HT1080 (cell line): Measurements from ENCODE around the gene FOXS1. TPM values are rescaled to one million over a fixed set of nuclear protein-coding genes. Genes with fewer than 3 reads are reported as not detected.
A peak's percentile ranks its signal among the peaks of the same experiment; 100 is the strongest.
"Not testable (repeated sequence)": the region's sequence is repeated elsewhere in the genome, so short reads cannot be mapped to it uniquely, and the experiment has no call there.

ENCODE experiments used
- DNase-seq: peaks from one replicate; pipeline ENCODE4 v3.0.0-alpha.2; 2015; ENCODE audit warnings: low read depth
- total RNA-seq: library from RNA; depleted of rRNA; stranded (reverse); fragments of >200 nt; shearing (Covaris generic); gene quantifications from 2 replicates; pipeline ENCODE4 v1.2.3, GENCODE V29; 2014

The FOXS1 gene
- total RNA-seq, 1 experiment from 2014 or later: 0.35 TPM

DNA sequence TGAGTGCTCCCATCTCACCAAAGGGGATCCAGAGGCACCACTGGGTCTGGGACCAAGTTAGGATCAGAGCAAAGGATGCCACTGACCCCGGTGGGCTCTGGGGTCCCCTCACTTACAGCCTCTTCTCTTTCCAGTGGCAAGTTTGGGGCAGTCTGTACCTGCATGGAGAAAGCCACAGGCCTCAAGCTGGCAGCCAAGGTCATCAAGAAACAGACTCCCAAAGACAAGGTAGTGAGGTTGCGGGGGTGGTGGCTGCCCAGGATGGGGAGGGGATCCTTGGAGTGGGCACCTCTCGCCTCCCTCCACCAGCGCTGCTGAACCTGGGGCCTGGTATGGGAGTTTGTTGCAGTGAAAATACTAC is 21.3 kb downstream of the FOXS1 start:
- DNase-seq: no peak

DNA sequence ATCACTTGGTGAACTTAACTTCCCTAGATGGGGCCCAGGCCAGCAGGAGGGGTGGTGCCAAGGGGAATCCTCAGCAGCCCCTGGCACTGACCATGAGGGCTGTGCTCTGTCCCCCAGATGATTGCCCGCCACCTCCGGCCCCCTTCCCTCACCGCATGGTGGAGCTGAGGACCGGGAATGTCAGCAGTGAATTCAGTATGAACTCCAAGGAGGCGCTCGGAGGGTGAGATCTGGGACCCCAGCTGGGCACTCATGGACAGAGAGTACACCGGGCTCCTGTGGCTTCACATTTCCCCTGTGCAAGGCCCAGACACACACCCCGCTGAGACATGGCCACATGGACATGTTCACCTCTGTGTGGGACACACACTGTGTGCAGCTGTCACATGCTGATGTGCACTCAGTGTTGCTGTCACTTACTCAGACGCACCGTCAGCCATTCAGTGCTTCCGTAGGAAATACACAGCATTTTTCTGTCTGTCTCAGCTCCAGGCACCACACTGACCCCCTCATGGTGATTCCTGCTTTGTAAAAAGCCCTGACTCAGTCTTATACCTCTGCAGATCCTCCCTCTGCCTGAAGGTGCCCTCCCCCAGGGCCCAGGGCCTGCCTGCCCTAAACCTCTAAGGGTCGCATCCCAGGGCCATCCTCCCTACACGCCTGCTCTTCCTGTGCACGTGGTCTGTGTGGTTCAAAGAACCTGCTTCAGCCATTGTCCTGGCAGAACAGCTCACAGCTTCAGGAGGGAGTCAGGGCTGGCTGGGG is 21.9 kb downstream of the FOXS1 start:
- DNase-seq: peak; percentile 49

DNA sequence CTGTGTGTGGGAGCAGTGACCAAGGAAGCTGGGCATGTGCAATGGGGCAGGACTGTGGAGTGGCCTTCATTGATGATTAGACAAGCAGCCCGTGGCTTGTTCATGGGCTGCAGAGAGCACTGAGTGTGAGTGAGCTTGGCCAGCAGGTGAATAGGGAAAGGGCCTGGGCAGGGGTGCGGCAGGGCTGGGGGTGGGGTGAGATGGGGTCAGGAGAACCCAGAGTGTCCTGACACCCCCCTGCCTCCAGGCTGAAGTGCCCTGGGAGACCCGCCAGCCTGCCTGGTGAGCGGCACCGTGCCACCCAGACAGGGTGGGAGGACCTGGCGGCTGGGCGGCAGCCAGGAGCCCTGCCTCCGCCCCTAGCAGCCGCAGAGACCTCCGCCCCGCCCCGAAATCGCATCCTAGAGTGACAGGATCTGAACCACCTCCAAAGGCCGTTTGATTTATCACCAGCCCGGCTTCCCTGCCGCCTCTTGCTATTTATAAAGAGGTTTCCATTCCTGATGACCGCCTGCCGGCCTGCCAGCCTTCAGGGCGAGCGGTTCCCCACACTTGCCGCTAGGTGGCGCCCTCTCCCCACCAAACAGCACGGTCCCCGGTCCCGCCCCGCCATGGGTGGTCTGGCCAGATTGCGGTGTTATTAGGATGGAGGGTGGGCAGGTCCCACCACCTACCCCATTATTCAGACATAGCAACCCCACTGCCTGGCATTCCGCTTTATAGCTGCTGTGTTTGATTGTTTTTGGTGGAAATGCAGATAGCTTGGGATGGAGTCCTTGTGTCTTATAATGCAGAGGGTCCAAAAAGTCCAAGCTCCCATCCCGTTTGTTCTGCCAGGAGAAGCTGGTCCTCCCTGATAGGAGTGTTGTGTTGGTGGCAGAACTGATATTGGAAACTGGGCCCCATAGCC is 22.7 kb downstream of the FOXS1 start:
- DNase-seq: peak; percentile 71

DNA sequence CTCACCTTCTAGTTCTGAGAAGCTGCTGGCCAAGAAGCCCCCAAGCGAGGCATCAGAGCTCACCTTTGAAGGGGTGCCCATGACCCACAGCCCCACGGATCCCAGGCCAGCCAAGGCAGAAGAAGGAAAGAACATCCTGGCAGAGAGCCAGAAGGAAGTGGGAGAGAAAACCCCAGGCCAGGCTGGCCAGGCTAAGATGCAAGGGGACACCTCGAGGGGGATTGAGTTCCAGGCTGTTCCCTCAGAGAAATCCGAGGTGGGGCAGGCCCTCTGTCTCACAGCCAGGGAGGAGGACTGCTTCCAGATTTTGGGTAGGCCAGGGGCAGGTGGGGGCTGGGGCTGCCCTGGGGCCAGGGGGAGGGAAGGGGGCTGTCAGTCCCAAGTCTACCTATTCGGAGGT is 24.0 kb downstream of the FOXS1 start:
- no peak for DNase-seq

DNA sequence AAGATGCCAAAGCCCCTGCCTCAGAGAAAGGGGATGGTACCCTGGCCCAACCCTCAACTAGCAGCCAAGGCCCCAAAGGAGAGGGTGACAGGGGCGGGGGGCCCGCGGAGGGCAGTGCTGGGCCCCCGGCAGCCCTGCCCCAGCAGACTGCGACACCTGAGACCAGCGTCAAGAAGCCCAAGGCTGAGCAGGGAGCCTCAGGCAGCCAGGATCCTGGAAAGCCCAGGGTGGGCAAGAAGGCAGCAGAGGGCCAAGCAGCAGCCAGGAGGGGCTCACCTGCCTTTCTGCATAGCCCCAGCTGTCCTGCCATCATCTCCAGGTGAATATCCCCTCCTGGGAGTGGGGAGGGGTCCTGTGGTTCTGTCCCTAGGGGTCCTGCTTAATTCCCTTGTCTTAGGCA is 25.2 kb downstream of the FOXS1 start:
- DNase-seq: no peak

DNA sequence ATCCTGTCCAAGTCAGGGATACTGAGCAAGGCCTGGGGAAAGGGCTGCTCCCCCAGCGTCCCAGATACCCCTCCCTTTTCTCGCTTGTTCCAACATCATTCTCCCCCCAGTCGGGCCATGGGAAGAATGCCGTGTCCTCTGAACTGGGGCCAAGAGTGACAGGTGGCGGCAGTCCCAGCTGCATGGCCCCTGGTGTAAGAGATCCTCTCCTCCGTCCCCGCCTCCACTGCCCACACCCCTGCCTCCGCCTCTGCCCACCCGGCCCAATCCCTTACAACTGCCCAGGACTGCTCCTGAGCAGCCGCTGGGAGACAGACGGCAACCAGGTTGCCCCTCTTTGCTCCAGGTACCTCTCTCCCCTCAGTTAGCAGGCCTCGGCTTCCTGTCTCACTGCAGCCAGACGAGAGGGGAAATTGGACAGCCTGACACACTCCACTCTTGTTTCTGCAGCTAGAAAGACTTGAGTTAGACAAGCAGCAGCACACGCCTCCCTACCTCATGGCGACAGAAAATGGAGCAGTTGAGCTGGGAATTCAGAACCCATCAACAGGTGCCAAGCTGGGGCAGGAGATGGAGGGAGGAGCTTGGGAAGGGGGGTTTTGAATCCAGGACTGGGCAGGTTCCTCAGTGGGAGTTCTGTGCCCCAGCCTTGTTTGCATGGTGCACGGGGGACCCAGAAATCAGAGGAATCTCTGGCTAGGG is 26.2 kb downstream of the FOXS1 start, which contains the start of gene MYLK2:
Gene MYLK2, plus strand, starts transcription at position 274 of the 702 bp plus-strand sequence. Its CDS starts 225 bp downstream, at position 499.
- DNase-seq: no peak

DNA sequence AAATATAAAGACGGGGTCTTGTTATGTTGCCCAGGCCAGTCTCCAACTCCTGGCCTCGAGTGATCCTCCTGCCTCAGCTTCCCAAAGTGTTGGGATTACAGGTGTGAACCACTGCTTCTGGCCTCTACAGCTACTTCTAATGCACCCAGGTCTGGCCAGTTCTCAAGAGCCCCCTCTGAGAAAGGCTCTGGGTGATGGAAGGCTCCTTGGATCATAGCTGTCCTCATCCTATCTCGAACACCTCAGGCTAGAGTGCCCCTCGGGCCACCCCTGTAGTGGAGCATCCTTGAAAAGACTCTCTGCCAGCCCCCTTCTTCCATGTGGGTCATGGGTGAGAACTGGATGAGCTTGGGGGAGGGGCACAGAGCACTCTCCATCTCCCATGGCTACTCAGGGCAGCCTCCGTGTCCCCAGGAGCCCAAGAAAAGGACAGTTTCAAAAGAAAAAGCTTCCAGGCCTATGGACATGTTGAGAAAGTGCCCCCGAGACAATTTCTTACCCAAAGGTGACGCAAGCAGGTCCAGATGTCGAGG is 27.0 kb downstream of the FOXS1 start:
- DNase-seq: no peak

DNA sequence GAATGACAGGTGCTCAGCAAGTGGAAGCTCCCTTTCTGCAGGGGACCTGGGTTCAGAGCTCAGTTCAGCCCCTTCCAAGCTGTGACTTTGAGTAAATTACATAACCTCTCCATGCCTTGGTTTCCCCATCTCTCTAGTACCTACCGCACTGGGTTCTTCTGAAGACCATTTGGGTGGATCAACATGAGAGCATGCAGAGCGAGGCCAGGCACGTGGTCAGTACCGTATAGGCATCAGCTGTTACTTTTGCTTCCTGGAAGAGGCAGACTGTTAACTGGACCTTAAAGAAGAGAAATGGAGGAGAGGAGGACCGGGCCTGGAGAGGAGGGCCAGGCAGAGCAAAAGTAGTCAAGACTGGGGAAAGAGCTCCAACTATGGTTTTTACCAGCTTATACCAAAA is 27.9 kb downstream of the FOXS1 start:
- DNase-seq: no peak

DNA sequence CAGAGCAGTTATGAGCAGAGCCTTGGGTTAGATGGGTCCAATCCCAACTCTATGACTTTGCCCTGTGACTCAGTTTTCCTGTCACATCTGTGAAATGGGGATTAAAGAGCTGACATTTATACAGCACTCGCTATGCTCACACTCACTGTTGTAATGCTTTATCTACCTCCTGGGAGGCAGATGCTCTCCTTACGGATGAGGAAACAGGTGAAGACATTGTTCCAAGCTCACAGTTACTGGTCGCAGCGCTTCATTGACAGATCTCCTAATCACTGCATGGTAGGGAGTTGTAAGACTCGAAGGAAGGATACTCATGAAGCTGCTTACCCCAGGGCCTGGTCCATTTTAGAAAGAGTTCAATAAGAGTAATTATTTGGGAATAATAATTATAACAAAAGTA is 29.2 kb downstream of the FOXS1 start:
- no peak for DNase-seq

DNA sequence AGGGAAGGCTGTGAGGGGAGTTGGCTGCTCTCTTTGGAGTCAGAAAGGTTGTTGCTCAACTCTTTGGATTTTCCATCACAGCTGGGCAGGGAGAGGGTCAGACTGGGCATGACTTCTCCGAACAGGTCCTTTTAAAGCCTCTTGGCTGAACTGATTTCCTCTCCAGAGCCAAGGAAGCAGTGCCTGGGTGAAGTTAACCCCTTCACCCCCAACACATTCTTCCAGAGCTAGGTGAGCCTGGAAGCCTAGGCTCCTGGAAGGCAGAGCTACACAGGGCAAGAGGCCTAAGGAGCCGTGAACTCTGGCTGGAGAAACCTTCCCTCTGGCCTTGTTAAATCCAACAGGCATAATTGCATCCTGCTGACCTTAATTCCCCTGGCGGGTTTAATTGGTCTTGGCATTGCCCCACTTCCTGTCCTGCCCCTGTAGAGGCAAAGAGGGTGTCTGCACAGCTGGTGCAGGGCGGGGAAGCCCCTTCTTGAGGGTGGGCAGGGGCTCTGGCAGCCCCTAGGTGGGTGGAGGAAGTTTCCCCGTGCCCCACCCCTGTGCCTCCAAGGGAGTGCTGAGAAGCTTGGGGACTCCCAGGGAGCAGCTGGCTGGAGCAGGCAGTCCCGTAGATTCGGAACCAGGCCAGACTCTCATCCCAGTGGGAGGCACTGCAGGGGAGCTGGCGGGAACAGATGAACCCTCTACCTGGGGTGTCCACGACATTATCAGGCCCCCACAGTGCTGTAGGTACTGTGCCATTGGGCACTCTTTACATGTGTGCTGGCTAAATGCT is 29.8 kb downstream of the FOXS1 start:
- DNase-seq: no peak

DNA sequence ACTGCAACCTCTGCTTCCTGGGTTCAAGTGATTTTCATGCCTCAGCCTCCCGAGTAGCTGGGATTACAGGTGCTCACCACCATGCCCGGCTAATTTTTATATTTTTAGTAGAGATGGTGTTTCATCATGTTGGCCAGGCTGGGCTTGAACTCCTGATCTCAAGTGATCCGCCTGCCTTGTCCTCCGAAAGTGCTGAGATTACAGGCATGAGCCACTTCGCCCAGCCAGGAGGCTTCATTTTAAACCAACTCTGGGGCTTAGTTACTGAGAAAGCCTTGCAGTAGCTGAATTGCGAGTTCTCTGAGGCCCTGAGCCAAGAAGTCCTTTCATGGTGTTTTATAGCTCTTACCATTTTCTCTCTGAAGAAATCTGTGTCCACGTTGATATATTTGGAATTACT is 31.3 kb downstream of the FOXS1 start:
- DNase-seq: not testable (repeated sequence)

DNA sequence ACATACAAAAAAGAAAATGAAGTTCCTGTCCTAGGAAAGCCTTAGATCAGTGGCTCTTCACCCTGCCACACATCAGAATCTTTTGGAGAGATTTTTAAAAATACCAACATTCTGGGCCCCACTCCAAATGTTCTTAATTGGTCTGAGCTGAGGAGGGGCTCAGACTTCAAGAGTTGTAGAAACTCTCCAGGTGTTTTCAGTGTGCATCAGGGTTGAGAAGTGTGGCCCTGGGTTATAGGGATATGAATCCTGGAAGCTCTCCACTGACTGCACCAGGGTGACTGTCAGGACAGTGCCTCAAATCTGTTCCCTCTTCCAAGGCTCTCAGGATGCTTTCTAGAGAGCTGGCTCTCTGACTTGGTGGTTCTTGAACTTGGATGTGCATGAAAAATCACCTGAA is 31.8 kb downstream of the FOXS1 start:
- no peak for DNase-seq

DNA sequence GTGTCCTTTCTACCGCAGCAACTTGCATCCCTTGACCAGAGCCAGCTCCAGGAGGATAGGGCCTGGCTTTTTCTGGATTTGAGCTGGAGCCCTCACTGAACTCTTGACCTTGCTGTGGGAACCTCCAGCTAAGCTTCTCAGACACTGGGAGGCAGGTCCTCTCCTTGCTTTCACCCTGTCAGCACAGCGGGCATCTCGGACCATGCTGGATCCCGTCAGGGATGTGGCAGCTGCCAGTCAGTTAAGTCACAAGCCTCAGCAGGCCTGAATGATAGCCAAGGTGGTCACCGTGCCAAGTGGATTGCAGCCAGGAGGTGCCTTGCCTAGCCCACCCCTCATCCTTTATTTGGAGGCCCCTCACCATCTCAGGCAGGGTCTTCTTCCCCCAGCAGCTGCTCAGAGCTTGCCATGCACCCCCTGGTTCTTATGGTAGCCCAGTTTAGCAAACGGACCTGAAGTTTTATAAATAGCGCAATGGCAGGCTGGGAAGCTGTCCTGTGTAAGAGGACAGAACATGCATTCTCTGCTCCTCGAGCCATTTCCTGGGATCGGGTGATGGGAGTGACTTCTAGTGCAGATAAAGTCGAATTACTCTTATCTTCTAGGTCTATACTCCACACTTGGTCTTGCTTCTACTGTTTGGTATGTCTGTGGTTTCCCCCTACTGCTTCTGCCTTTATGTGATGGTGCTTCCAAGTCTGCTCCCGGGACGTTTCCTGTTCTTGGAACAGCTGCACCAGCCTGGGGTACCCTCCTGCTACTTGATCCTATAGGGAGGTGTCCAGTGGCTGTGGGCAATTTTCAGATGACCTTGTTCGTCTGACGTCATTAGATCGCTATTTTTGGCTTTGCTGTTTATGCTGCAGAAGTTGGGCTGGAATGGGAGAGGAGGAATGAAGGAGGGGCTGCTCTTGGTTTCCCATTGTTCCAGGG is 33.3 kb downstream of the FOXS1 start:
- DNase-seq: peak; percentile 81

DNA sequence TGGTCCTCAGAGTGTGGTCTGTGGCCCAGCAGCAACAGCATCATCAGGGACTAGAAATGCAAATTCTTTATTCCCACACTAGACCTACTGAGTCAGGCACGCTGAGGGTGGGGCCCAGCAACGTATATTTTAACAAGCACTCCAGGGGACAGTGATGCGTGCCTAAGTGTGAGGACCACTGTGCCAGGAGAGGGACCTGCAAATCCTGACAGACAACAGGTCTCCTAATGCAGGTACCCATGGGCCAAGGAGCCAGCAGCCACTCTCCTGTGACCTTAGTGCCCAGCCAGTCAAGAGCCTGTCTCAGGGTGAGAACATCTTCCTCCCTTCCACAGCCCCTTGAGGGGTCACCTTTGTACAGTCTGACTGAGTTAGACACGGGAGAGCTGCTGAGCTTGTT is 34.2 kb downstream of the FOXS1 start:
- no peak for DNase-seq

DNA sequence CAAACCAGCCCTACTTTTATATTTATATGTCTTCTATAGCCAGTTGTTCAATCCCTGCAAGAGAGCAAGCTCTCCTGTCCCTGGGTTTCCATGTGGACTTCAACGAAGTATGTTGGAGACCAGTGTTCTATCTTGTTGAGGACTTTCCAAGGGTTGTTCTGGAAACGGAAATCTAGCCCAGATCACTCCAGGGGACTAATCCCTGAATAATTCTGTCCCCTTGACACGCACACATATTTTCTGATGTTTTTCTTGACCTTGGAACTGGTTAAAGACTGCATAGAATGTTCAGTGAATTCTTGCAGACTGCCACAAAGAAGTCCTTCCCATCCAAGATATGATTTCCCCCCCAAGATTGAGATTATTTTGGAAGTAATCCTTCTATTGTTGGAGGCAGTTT is 35.7 kb downstream of the FOXS1 start:
- DNase-seq: no peak

DNA sequence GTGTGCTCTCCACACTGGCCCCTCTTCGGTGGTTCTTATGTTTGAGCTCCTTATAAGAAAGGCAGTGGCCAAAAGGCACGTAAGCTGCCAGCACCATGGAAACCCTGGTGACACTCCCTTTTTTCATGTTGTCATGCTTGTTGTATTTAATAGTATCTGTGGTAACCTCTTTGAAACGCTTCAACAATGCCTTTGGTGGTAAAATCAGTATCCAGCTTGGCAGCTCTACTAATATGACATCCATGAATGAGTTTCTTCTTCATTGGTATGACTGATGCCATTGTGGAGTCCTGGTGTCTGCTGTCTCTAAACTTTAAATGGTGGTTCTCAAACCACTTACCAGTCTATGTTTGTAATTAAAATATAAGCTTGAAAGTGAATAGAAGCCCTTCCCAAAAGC is 36.9 kb downstream of the FOXS1 start:
- DNase-seq: no peak

DNA sequence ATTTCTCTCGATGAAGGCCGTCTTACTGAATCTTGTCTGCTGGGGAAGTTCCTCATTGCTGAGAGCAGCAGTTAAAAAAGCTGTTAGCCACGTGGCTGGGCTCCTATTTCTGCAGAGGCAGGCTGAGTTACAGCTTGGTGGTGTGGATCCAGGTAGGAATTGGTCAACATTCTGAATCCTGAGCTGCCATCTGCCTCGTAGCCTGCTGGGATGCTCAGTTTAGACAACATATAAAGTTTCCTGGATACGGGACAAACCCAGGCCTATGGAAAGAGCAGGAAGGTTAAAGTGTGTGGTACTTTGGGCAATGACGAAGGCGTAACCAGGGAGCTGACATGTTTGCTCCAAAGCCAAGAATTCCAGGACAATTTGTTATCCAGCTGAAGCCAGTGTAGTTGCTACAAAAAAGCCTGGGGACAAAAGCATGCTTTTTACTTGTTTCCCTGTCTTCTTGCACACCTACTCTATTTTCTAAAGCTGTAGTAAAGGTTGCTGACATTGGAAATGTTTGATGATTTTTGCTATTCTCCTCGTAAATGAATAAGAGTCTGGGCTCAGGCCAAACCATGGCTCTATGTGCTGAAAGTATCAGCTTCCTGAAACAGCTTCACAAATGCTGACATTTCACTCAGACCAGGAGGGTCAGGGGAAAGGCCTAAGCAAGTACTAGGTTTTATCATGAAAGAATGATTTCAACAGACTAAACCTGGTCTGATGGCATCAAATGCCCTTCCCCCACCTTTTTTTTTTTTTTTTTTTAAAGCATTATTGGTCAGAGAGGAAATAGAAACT is 38.6 kb downstream of the FOXS1 start:
- DNase-seq: no peak

DNA sequence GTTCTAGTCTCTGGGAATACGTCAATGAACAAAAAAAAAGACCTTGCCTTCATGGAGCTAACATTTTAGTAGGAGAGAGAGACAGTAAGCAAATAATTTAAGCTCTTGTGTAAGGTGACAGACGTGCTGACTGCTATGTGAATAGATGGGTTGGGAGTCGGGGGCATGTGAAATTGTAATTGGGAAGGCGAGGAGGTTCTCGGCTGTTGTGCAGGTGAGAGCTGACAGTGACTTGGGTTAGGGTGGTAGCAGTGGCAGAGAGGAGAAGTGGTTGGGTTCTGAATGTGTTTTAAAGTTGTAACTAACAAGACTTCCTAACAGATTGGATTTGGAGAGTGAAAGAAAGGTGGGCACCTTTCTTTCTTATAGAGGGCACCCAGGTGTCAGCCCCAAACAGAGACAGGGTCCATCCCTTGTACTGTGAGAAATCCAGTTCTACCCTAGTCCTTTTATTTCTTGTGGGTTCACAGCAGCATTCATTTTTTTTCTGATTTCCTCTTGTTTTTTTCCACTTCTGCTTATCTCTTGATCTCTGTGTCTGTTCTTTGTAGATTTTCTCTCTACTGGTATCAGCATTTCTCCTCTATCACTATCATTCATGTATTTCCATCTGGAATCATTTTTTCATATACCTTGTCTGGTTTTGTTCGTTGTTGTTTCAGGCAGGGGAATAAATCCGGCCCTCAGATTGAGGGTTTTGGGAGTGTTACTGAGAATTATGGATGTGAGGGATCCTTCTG is 41.7 kb downstream of the FOXS1 start:
- no peak for DNase-seq
